Spleen (tissue), 11 donors: ENCODE data around the gene CKLF. TPM values are rescaled to one million over a fixed set of nuclear protein-coding genes. Genes with fewer than 3 reads are reported as not detected.

Source experiments
- DNase-seq: peaks from one replicate; pipeline ENCODE4 v3.0.0-alpha.2; 2020
- H3K27ac ChIP-seq, 8 donors: fragments of 200-600 bp; sonication (generic) in 7 of 8; 1 replicate in 4 of 8; 2 replicates in 4 of 8; pipeline versions ENCODE4 v1.5.0 to v1.8.0; 2016 to 2021; ENCODE audit warnings: inconsistent platforms in 4 of 8, mild to moderate bottlenecking in 4 of 8, moderate library complexity in 1 of 8
- H3K27me3 ChIP-seq, 7 donors: fragments of 200-600 bp; sonication (generic) in 6 of 7; replicated peaks in 1 of 7; 1 replicate in 4 of 7; 2 replicates in 3 of 7; pipeline versions ENCODE4 v1.5.0 to v1.8.0; 2016 to 2021; ENCODE audit warnings: inconsistent platforms in 3 of 7, mild to moderate bottlenecking in 1 of 7
- H3K36me3 ChIP-seq, 6 donors: fragments of 200-600 bp; sonication (generic) in 5 of 6; 1 replicate in 4 of 6; 2 replicates in 2 of 6; pipeline versions ENCODE4 v1.5.0 to v1.8.0; 2016 to 2021; ENCODE audit warnings: inconsistent platforms in 2 of 6
- H3K4me1 ChIP-seq, 6 donors: fragments of 200-600 bp; sonication (generic) in 5 of 6; 1 replicate in 3 of 6; 2 replicates in 3 of 6; pipeline versions ENCODE4 v1.5.0 to v1.8.0; 2016 to 2021; ENCODE audit warnings: inconsistent platforms in 3 of 6
- H3K4me3 ChIP-seq, 8 donors: fragments of 200-600 bp; sonication (generic) in 7 of 8; 1 replicate in 4 of 8; 2 replicates in 4 of 8; pipeline versions ENCODE4 v1.5.0 to v1.8.0; 2016 to 2021; ENCODE audit warnings: inconsistent platforms in 4 of 8, mild to moderate bottlenecking in 4 of 8, moderate library complexity in 2 of 8
- H3K9me3 ChIP-seq, 8 donors: fragments of 200-600 bp; sonication (generic) in 7 of 8; 1 replicate in 4 of 8; 2 replicates in 4 of 8; pipeline versions ENCODE4 v1.5.0 to v1.8.0; 2016 to 2021; ENCODE audit warnings: inconsistent platforms in 4 of 8
- POLR2A ChIP-seq, 3 donors: fragments of 450-650 bp; IDR thresholded peaks; one replicate each; pipeline ENCODE4 v1.5.1; 2017; ENCODE audit warnings: antibody characterized with exemption in 3 of 3, mild to moderate bottlenecking in 1 of 3
- POLR2AphosphoS5 ChIP-seq, 3 donors: sonication (generic); formaldehyde crosslinking; IDR thresholded peaks; one replicate each; pipeline ENCODE4 v1.5.1; 2017; ENCODE audit warnings: antibody characterized with exemption in 3 of 3
- WGBS, 5 donors: extraction: QIAGEN DNeasy Blood & Tissue Kit in 3 of 5; methylation state at CpG; one replicate each; pipeline versions ENCODE4 v1.1.5 to v1.1.7; 2013 to 2018; 5-methylcytosine and 5-hydroxymethylcytosine counted together
- intact Hi-C: fragments of 100-400 bp; cut with DNase I; formaldehyde crosslinking; loops from one replicate; pipeline ENCODE4 v1.15.0; 2023; ENCODE audit warnings: low total_unique reads
- polyA plus RNA-seq, 3 donors: library from polyadenylated mRNA; stranded (reverse); fragments of 200-250 nt; gene quantifications; one replicate each; pipeline ENCODE4 v1.2.1, GENCODE V29; 2013
- total RNA-seq, 7 donors: library from RNA; depleted of rRNA in 3 of 7; stranded (reverse); fragments of >200 nt in 3 of 7; fragmentation: NEBNext Ultra II Directional in 4 of 7; extraction: Animal tissue kit (Norgen Biotek cat#: 25700) in 4 of 7; gene quantifications; one replicate each; pipeline versions ENCODE4 v1.1.0 to v1.2.1, GENCODE V29; 2016 to 2021
- TF ChIP-seq, protein P1 (sequence below), 11 experiments: fragments of 200-600 bp in 7 of 11; fragments of 450-650 bp in 4 of 11; sonication (generic) in 4 of 11; IDR thresholded peaks in 8 of 11; conservative IDR thresholded peaks in 3 of 11; 1 replicate in 7 of 11; 2 replicates in 4 of 11; pipeline versions ENCODE4 v1.4.0 to v1.8.0; 2016 to 2021; ENCODE audit warnings: antibody characterized with exemption in 11 of 11, inconsistent platforms in 4 of 11, mild to moderate bottlenecking in 1 of 11
- donor health status: healthy with polysubstance abuse.
- donor health status: DM: no; HTN: no; CAD: no; lungs with moderate emphysema.
- donor health status: DM: no; HTN: no; CAD: no.
- donor health status: Bipolar disorder and iron deficiency.
- donor health status: healthy.
- donor health status: DM: no; HTN: no; CAD: no.
- donor health status: DM: yes; HTN: yes; CAD: no.

CKLF gene
- total and polyA plus RNA-seq, 10 donors: 61.9 to 132 (median 75.4) TPM

DNA sequence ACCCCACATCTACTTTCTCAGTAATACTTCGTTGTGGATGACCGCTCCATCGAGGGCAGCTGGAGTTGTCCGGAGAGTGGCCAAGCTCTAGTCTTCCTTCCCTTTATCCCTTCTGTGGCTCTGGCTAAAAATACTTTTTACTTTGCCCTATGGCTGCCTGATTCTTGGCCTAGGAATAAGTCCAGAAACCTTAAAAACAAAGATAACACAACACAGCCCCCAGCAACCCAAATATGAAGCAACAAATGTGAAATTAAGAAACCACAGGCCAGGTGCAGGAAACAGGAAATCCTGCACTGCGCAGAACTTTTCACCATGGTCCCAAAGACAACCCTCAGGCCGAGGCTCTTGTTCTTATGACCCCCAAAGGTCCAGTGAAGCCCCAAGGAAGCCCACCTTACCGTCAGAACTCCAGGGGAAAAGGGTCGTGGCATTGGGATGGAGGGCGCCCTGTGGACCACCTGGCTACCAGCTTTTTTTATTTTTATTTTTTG, 28.5 kb upstream of the CKLF start:
- peak overlapping the region in 1 of 8 donors; percentile 56 for H3K4me3 ChIP-seq
- TF ChIP-seq, protein P1, sequence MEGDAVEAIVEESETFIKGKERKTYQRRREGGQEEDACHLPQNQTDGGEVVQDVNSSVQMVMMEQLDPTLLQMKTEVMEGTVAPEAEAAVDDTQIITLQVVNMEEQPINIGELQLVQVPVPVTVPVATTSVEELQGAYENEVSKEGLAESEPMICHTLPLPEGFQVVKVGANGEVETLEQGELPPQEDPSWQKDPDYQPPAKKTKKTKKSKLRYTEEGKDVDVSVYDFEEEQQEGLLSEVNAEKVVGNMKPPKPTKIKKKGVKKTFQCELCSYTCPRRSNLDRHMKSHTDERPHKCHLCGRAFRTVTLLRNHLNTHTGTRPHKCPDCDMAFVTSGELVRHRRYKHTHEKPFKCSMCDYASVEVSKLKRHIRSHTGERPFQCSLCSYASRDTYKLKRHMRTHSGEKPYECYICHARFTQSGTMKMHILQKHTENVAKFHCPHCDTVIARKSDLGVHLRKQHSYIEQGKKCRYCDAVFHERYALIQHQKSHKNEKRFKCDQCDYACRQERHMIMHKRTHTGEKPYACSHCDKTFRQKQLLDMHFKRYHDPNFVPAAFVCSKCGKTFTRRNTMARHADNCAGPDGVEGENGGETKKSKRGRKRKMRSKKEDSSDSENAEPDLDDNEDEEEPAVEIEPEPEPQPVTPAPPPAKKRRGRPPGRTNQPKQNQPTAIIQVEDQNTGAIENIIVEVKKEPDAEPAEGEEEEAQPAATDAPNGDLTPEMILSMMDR (IDR thresholded peaks at IDR 0.05 in 8 of 11, conservative IDR thresholded peaks at IDR 0.05 in 3 of 11): peak in 1 of 11 experiments; percentile 5
- no peak for TF ChIP-seq POLR2A (IDR thresholded peaks at IDR 0.05)
- TF ChIP-seq POLR2AphosphoS5 (IDR thresholded peaks at IDR 0.05): peak in 2 of 3 donors; percentile 10 to 81
- intact Hi-C loops: no loop called here
- peaks cover 0 to 34% (median 12%) of the 10 kb centered on the region in 6 donors for H3K36me3 ChIP-seq
- WGBS, 5 donors: 17 to 36% (median 23%) methylated on average over 9 of the region's 9 CpGs
- H3K9me3 ChIP-seq: no peaks in the 10 kb centered on the region
- H3K4me1 ChIP-seq: peaks cover 65 to 100% (median 79%) of the 10 kb centered on the region in 6 donors
- no peaks in the 10 kb centered on the region for H3K27me3 ChIP-seq
- peak overlapping the region; percentile 73 to 99 (median 96) for H3K27ac ChIP-seq
- peak; percentile 79 for DNase-seq

- no peaks in the 10 kb centered on the region for H3K27me3 ChIP-seq
- peaks cover 0 to 42% (median 20%) of the 10 kb centered on the region in 6 donors for H3K36me3 ChIP-seq
- peak overlapping the region; percentile 73 to 99 (median 96) for H3K27ac ChIP-seq
- peak in 2 of 3 donors; percentile 72 to 94 for TF ChIP-seq POLR2AphosphoS5 (IDR thresholded peaks at IDR 0.05)
- TF ChIP-seq POLR2A (IDR thresholded peaks at IDR 0.05): no peak
- TF ChIP-seq, protein P1 (IDR thresholded peaks at IDR 0.05 in 8 of 11, conservative IDR thresholded peaks at IDR 0.05 in 3 of 11): peak; percentile 31 to 90 (median 59)
- peak overlapping the region in 1 of 8 donors; percentile 56 for H3K4me3 ChIP-seq
- H3K4me1 ChIP-seq: peaks cover 61 to 95% (median 71%) of the 10 kb centered on the region in 6 donors
- intact Hi-C loops: no loop called here
- no peaks in the 10 kb centered on the region for H3K9me3 ChIP-seq
- peak; percentile 89 for DNase-seq
- 25 to 40% (median 28%) methylated on average over 6 of the region's 6 CpGs for WGBS, 5 donors
These were observed 27.7 kb upstream of the CKLF start for GRCh38 chr16:66524601-66525164.

DNA sequence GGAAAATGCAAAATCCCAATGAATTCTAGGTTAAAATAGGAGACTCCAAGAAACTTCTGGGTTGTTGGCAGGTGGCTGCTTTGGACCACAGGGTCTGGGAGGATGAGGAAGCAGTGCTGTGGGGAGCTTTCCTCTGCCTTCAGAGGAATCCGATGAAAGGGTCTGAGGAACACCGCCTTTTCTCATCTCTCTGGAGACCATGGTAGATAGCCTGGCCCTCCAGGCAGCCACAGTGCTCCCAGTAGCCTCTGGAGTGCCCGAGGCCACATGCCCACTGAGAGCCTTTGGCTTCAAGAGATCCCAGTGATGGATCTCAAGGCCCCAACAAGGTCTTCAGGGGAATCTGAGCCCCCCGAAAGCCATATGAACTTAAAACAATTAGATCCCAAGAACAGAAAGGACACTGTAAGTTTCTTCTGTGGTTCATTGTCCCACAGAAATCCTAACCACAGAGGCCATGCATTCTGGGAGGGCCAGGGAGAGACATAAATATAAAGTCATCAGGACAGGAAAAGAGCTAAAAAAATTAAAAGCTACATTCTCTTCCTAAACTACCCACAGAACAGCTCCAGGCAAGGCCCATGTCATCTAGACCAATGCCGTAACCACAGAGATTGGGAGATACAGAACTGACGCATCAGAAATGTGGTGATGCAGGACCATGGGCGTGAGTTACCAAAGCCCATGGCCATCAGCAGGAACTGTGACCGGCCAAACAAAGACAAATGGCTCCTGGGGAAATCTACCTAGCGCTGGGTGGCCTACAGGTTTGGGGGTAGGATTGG, 26.8 kb upstream of the CKLF start:
- WGBS, 5 donors: 54 to 81% (median 66%) methylated on average over 9 of the region's 9 CpGs

More for the DNA sequence above, 26.8 kb upstream of the CKLF start:
- H3K27me3 ChIP-seq: no peaks in the 10 kb centered on the region
- peak overlapping the region; percentile 73 to 99 (median 96) for H3K27ac ChIP-seq
- intact Hi-C loops: no loop called here
- peak overlapping the region in 1 of 8 donors; percentile 56 for H3K4me3 ChIP-seq
- peaks cover 52 to 86% (median 62%) of the 10 kb centered on the region in 6 donors for H3K4me1 ChIP-seq
- TF ChIP-seq POLR2A (IDR thresholded peaks at IDR 0.05) (no peak), POLR2AphosphoS5 (IDR thresholded peaks at IDR 0.05) (peak in 1 of 3 donors; percentile 62)
- TF ChIP-seq, protein P1 (IDR thresholded peaks at IDR 0.05 in 8 of 11, conservative IDR thresholded peaks at IDR 0.05 in 3 of 11): no peak
- peaks cover 0 to 51% (median 27%) of the 10 kb centered on the region in 6 donors for H3K36me3 ChIP-seq
- no peaks in the 10 kb centered on the region for H3K9me3 ChIP-seq
- no peak for DNase-seq
